HUES64 (cell line): ENCODE measurements around the gene JUNB.

ENCODE experiments used
- H3K27ac ChIP-seq: 2 replicates; pipeline ENCODE4 v1.7.0; 2013; ENCODE audit warnings: low read depth, low read length, inconsistent platforms
- H3K27me3 ChIP-seq: 2 replicates; pipeline ENCODE4 v1.6.1; 2013; ENCODE audit warnings: mild to moderate bottlenecking, low read length; ENCODE audit not compliant: insufficient read depth
- H3K36me3 ChIP-seq: 2 replicates; pipeline ENCODE4 v1.6.1; 2013; ENCODE audit warnings: mild to moderate bottlenecking, low read length; ENCODE audit not compliant: insufficient read depth
- H3K4me1 ChIP-seq: 2 replicates; pipeline ENCODE4 v1.6.1; 2013; ENCODE audit warnings: mild to moderate bottlenecking, low read length, moderate library complexity; ENCODE audit not compliant: insufficient read depth
- H3K4me3 ChIP-seq: 2 replicates; pipeline ENCODE4 v1.5.1; 2013; ENCODE audit warnings: mild to moderate bottlenecking, low read length, moderate library complexity
- H3K9ac ChIP-seq: 2 replicates; pipeline ENCODE4 v1.6.1; 2013; ENCODE audit warnings: mild to moderate bottlenecking, low read depth, low read length
- H3K9me3 ChIP-seq: 2 replicates; pipeline ENCODE4 v1.6.1; 2013; ENCODE audit warnings: low read depth, low read length; ENCODE audit not compliant: insufficient read depth
- WGBS: fragments of 150-250, 120-280 bp; methylation state at CpG from one replicate; pipeline ENCODE4 v1.1.7; 2013; ENCODE audit warnings: missing lambda C conversion rate; 5-methylcytosine and 5-hydroxymethylcytosine counted together

Gene JUNB

GRCh38 chr19:12774588-12775555 is 16.4 kb upstream of the JUNB start, which contains the start of gene HOOK2:
Gene HOOK2, minus strand, starts transcription at chr19:12775552. Its CDS starts 103 bp downstream, at chr19:12775449.
- Histone ChIP-seq H3K36me3 (peaks cover 4% of the 10 kb centered on the region; the same call in 1 of the 2 replicates), H3K9me3 (no peaks in the 10 kb centered on the region), H3K27me3 (no peaks in the 10 kb centered on the region), H3K27ac (peak within 1 kb of the TSS; percentile 78), H3K4me3 (peak within 1 kb of the TSS; percentile 75), H3K4me1 (peaks cover 12% of the 10 kb centered on the region), H3K9ac (peak within 1 kb of the TSS; percentile 79)
- 20% methylated on average over 58 of the region's 58 CpGs for WGBS

- peaks cover 12% of the 10 kb centered on the region for H3K4me1 ChIP-seq
- 14% methylated on average over 42 of the region's 43 CpGs for WGBS
- peak overlapping the region; percentile 65 for H3K4me3 ChIP-seq
- H3K27me3 ChIP-seq, result no peaks in the 10 kb centered on the region
- H3K9ac ChIP-seq, result no peak overlapping the region
- no peaks in the 10 kb centered on the region for H3K9me3 ChIP-seq
- 0 out of 2 replicates have a peak, but pooled peaks cover 4% of the 10 kb centered on the region for H3K36me3 ChIP-seq
- H3K27ac ChIP-seq, result no peak overlapping the region
Measured at GRCh38 chr19:12777217-12778016, 13.9 kb upstream of the JUNB start.

GRCh38 chr19:12778017-12778904 is 13.0 kb upstream of the JUNB start:
- Histone ChIP-seq H3K36me3 (0 out of 2 replicates have a peak, but pooled peaks cover 4% of the 10 kb centered on the region), H3K4me3 (peak overlapping the region; percentile 65), H3K9ac (peak overlapping the region; percentile 37; the same call in 1 of the 2 replicates), H3K27me3 (no peaks in the 10 kb centered on the region), H3K4me1 (peaks cover 12% of the 10 kb centered on the region), H3K27ac (peak overlapping the region; percentile 71; the same call in 1 of the 2 replicates), H3K9me3 (no peaks in the 10 kb centered on the region)
- WGBS, result 3% methylated on average over 42 of the region's 44 CpGs

GRCh38 chr19:12778905-12779161 is 12.5 kb upstream of the JUNB start:
- peak overlapping the region; percentile 71; the same call in 1 of the 2 replicates for H3K27ac ChIP-seq
- H3K36me3 ChIP-seq, result 0 out of 2 replicates have a peak, but pooled peaks cover 4% of the 10 kb centered on the region
- peak overlapping the region; percentile 37; the same call in 1 of the 2 replicates for H3K9ac ChIP-seq
- peak overlapping the region; percentile 65 for H3K4me3 ChIP-seq
- no peaks in the 10 kb centered on the region for H3K9me3 ChIP-seq
- peaks cover 16% of the 10 kb centered on the region for H3K4me1 ChIP-seq
- H3K27me3 ChIP-seq, result no peaks in the 10 kb centered on the region
- 25% methylated on average over 6 of the region's 6 CpGs for WGBS

GRCh38 chr19:12779162-12779993 is 11.9 kb upstream of the JUNB start:
- Histone ChIP-seq H3K9me3 (no peaks in the 10 kb centered on the region), H3K36me3 (0 out of 2 replicates have a peak, but pooled peaks cover 1% of the 10 kb centered on the region), H3K4me1 (peaks cover 20% of the 10 kb centered on the region), H3K27me3 (no peaks in the 10 kb centered on the region), H3K4me3 (peak overlapping the region; percentile 65), H3K27ac (peak overlapping the region; percentile 71; the same call in 1 of the 2 replicates), H3K9ac (peak overlapping the region; percentile 37; the same call in 1 of the 2 replicates)
- WGBS, result 74% methylated on average over 15 of the region's 15 CpGs

- 62% methylated on average over 12 of the region's 12 CpGs for WGBS
- Histone ChIP-seq H3K9me3 (no peaks in the 10 kb centered on the region), H3K9ac (no peak overlapping the region), H3K4me1 (peaks cover 24% of the 10 kb centered on the region), H3K27ac (no peak overlapping the region), H3K36me3 (no peaks in the 10 kb centered on the region), H3K4me3 (peak overlapping the region; percentile 54), H3K27me3 (no peaks in the 10 kb centered on the region)
Measured at GRCh38 chr19:12782174-12782423, 9.2 kb upstream of the JUNB start.

- Histone ChIP-seq H3K27ac (peak overlapping the region; percentile 47; the same call in 1 of the 2 replicates), H3K9ac (peak overlapping the region; percentile 66), H3K9me3 (no peaks in the 10 kb centered on the region), H3K4me1 (peaks cover 24% of the 10 kb centered on the region), H3K4me3 (peak overlapping the region; percentile 54), H3K27me3 (no peaks in the 10 kb centered on the region), H3K36me3 (no peaks in the 10 kb centered on the region)
- WGBS, result 3% methylated on average over 88 of the region's 88 CpGs
Measured at GRCh38 chr19:12782424-12783290, 8.6 kb upstream of the JUNB start.

- Histone ChIP-seq H3K9me3 (no peaks in the 10 kb centered on the region), H3K9ac (peak overlapping the region; percentile 66; the same call in 1 of the 2 replicates), H3K4me1 (peaks cover 28% of the 10 kb centered on the region), H3K27me3 (no peaks in the 10 kb centered on the region), H3K27ac (no peak overlapping the region; the same call in 1 of the 2 replicates), H3K4me3 (peak overlapping the region; percentile 54), H3K36me3 (no peaks in the 10 kb centered on the region)
- WGBS, result 20% methylated on average over 15 of the region's 16 CpGs
Measured at GRCh38 chr19:12783291-12783848, 7.9 kb upstream of the JUNB start.

GRCh38 chr19:12783849-12784393 is 7.4 kb upstream of the JUNB start:
- Histone ChIP-seq H3K9ac (no peak overlapping the region), H3K27ac (no peak overlapping the region; the same call in 1 of the 2 replicates), H3K36me3 (no peaks in the 10 kb centered on the region), H3K4me3 (no peak overlapping the region), H3K9me3 (no peaks in the 10 kb centered on the region), H3K4me1 (peaks cover 28% of the 10 kb centered on the region), H3K27me3 (no peaks in the 10 kb centered on the region)
- 47% methylated on average over 18 of the region's 19 CpGs for WGBS
